ENCODE measurements around the gene PCF11. TPM values are rescaled to one million over a fixed set of nuclear protein-coding genes. Genes with fewer than 3 reads are reported as not detected.
A peak's percentile ranks its signal among the peaks of the same experiment; 100 is the strongest.

Gene PCF11
- total and polyA plus RNA-seq, 2 of the 13 experiments (the other 11 are each of a cell fraction or from before 2014, with no cell fraction given) = 40.3 to 47.7 TPM

DNA sequence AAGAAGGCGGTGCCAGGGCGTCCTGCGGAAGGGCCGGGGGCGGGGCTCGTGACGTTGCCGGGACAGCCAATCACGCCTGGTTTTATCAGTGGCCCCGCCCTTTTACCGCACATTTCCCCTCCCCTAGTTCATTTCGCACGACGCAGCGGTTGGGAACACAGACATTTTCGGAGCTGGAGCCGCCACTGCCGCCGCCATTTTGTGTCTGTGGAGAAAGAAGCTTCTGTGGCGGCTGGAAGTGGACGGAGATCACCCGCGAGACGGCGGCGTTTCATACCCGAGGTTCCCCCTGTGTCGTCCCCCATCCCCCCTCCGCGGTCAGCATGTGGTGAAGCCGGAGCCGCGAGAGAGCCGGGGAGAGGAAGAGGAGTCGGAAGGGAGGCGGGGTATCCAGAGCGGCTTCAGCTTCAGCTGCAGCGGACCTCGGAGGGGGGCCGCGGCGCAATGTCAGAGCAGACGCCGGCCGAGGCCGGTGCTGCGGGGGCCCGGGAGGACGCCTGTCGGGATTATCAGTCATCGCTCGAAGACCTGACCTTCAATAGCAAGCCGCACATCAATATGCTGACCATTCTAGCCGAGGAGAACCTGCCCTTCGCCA is at the start of gene PCF11 (continued):
- TF ChIP-seq, protein P1, sequence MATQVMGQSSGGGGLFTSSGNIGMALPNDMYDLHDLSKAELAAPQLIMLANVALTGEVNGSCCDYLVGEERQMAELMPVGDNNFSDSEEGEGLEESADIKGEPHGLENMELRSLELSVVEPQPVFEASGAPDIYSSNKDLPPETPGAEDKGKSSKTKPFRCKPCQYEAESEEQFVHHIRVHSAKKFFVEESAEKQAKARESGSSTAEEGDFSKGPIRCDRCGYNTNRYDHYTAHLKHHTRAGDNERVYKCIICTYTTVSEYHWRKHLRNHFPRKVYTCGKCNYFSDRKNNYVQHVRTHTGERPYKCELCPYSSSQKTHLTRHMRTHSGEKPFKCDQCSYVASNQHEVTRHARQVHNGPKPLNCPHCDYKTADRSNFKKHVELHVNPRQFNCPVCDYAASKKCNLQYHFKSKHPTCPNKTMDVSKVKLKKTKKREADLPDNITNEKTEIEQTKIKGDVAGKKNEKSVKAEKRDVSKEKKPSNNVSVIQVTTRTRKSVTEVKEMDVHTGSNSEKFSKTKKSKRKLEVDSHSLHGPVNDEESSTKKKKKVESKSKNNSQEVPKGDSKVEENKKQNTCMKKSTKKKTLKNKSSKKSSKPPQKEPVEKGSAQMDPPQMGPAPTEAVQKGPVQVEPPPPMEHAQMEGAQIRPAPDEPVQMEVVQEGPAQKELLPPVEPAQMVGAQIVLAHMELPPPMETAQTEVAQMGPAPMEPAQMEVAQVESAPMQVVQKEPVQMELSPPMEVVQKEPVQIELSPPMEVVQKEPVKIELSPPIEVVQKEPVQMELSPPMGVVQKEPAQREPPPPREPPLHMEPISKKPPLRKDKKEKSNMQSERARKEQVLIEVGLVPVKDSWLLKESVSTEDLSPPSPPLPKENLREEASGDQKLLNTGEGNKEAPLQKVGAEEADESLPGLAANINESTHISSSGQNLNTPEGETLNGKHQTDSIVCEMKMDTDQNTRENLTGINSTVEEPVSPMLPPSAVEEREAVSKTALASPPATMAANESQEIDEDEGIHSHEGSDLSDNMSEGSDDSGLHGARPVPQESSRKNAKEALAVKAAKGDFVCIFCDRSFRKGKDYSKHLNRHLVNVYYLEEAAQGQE (IDR thresholded peaks at IDR 0.05; ENCODE audit: borderline replicate concordance in 1 of 2, low read depth in 1 of 2, low read length in 2 of 2) = peak in 1 of 2 experiments; percentile 79; a peak in 1 of 4 replicates
- TF ChIP-seq ZNF557 (CRISPR knock-in tag; IDR thresholded peaks at IDR 0.05) = no peak; the same call in 1 of the 2 replicates
- TF ChIP-seq, protein P2, sequence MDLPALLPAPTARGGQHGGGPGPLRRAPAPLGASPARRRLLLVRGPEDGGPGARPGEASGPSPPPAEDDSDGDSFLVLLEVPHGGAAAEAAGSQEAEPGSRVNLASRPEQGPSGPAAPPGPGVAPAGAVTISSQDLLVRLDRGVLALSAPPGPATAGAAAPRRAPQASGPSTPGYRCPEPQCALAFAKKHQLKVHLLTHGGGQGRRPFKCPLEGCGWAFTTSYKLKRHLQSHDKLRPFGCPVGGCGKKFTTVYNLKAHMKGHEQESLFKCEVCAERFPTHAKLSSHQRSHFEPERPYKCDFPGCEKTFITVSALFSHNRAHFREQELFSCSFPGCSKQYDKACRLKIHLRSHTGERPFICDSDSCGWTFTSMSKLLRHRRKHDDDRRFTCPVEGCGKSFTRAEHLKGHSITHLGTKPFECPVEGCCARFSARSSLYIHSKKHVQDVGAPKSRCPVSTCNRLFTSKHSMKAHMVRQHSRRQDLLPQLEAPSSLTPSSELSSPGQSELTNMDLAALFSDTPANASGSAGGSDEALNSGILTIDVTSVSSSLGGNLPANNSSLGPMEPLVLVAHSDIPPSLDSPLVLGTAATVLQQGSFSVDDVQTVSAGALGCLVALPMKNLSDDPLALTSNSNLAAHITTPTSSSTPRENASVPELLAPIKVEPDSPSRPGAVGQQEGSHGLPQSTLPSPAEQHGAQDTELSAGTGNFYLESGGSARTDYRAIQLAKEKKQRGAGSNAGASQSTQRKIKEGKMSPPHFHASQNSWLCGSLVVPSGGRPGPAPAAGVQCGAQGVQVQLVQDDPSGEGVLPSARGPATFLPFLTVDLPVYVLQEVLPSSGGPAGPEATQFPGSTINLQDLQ (CRISPR knock-in tag; IDR thresholded peaks at IDR 0.05) = no peak
- TF ChIP-seq RBAK (CRISPR knock-in tag; IDR thresholded peaks at IDR 0.05) = no peak
- TF ChIP-seq, protein P3, sequence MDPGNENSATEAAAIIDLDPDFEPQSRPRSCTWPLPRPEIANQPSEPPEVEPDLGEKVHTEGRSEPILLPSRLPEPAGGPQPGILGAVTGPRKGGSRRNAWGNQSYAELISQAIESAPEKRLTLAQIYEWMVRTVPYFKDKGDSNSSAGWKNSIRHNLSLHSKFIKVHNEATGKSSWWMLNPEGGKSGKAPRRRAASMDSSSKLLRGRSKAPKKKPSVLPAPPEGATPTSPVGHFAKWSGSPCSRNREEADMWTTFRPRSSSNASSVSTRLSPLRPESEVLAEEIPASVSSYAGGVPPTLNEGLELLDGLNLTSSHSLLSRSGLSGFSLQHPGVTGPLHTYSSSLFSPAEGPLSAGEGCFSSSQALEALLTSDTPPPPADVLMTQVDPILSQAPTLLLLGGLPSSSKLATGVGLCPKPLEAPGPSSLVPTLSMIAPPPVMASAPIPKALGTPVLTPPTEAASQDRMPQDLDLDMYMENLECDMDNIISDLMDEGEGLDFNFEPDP (CRISPR knock-in tag; conservative IDR thresholded peaks at IDR 0.05) = 0 out of 2 replicates have a peak, but pooled peaks have one; percentile 62
- no peak for TF ChIP-seq DBP (CRISPR knock-in tag; IDR thresholded peaks at IDR 0.05; ENCODE audit: not compliant biosample characterization)
- 0 out of 2 replicates have a peak, but pooled peaks have one; percentile 35 for TF ChIP-seq SATB2 (CRISPR knock-in tag; IDR thresholded peaks at IDR 0.05)
- TF ChIP-seq NCOR1 (IDR thresholded peaks at IDR 0.05; ENCODE audit: borderline replicate concordance, low read length) = no peak
- no peak for TF ChIP-seq IKZF1 (IDR thresholded peaks at IDR 0.05)
- TF ChIP-seq, protein P4, sequence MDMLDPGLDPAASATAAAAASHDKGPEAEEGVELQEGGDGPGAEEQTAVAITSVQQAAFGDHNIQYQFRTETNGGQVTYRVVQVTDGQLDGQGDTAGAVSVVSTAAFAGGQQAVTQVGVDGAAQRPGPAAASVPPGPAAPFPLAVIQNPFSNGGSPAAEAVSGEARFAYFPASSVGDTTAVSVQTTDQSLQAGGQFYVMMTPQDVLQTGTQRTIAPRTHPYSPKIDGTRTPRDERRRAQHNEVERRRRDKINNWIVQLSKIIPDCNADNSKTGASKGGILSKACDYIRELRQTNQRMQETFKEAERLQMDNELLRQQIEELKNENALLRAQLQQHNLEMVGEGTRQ (IDR thresholded peaks at IDR 0.05; ENCODE audit: low read depth, low read length) = peak; percentile 23; the same call in 1 of the 2 replicates
- TF ChIP-seq, protein P4 (CRISPR knock-in tag; IDR thresholded peaks at IDR 0.05; ENCODE audit: borderline replicate concordance) = peak; percentile 61
- no peak for TF ChIP-seq ZC3H4 (CRISPR knock-in tag; IDR thresholded peaks at IDR 0.05; ENCODE audit: borderline replicate concordance)
- TF ChIP-seq SOX5 (CRISPR knock-in tag; IDR thresholded peaks at IDR 0.05; ENCODE audit: borderline replicate concordance) = 0 out of 2 replicates have a peak, but pooled peaks have one; percentile 24
- no peak for TF ChIP-seq ZNF564 (CRISPR knock-in tag; IDR thresholded peaks at IDR 0.05)
- no peak for TF ChIP-seq ZNF703 (CRISPR knock-in tag; IDR thresholded peaks at IDR 0.05; ENCODE audit: borderline replicate concordance)
